AG09309 (cell line): ENCODE data around the gene BCOR.
A peak's percentile ranks its signal among the peaks of the same experiment; 100 is the strongest.

Experiments
- DNase-seq: peaks from one replicate; pipeline ENCODE4 v3.0.0-alpha.2; 2010; ENCODE audit warnings: low read depth
- H3K4me3 ChIP-seq: 2 replicates; pipeline ENCODE4 v1.5.1; 2011; ENCODE audit warnings: mild to moderate bottlenecking, low read depth, low read length, moderate library complexity; ENCODE audit not compliant: control insufficient read depth
- TF ChIP-seq, protein P1 (sequence below): IDR thresholded peaks from 2 replicates; pipeline ENCODE4 v1.5.1; 2011; ENCODE audit warnings: mild to moderate bottlenecking, low read depth, low read length, inconsistent platforms; ENCODE audit not compliant: insufficient read depth, control insufficient read depth; ENCODE audit errors: missing control alignments

BCOR gene

DNA sequence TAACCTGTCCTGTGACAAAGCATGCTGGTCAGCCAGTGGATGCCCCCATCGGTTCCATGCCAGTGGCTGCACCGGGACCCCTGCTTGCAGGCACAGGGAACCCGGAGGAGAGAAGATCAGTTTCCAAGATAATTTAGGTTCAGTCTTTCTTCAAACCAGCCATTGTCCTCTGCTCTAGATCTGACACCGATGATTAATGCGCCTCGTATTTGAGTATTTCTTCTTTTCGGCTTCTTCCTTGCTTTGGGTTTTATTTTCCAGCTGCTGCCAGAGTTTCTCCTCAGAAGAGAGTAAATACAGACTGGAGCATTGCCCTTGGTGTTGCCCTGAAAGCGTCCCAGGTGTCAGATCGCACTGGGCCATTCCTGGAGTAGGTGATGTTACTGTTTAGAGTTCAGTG lies 19.2 kb upstream of the BCOR start:
- TF ChIP-seq, protein P1, sequence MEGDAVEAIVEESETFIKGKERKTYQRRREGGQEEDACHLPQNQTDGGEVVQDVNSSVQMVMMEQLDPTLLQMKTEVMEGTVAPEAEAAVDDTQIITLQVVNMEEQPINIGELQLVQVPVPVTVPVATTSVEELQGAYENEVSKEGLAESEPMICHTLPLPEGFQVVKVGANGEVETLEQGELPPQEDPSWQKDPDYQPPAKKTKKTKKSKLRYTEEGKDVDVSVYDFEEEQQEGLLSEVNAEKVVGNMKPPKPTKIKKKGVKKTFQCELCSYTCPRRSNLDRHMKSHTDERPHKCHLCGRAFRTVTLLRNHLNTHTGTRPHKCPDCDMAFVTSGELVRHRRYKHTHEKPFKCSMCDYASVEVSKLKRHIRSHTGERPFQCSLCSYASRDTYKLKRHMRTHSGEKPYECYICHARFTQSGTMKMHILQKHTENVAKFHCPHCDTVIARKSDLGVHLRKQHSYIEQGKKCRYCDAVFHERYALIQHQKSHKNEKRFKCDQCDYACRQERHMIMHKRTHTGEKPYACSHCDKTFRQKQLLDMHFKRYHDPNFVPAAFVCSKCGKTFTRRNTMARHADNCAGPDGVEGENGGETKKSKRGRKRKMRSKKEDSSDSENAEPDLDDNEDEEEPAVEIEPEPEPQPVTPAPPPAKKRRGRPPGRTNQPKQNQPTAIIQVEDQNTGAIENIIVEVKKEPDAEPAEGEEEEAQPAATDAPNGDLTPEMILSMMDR = no peak
- H3K4me3 ChIP-seq = no peak overlapping the region
- no peak for DNase-seq

DNA sequence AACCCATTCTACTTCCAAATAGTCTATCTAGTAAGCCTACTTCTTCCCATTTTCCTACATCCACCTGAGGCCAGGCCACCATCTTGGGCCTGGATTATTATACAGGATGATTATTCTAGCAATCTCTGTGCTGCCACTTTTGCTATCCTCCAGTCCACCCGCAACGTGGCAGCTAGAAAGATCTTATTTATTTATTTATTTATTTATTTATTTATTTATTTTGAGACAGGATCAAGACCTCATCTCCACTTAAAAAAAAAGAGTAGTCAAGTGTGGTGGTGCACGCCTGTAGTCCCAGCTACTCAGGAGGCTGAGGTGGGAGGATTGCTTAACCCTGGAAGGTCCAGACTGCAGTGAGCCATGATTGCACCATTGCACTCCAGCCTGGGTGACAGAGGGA lies 15.2 kb upstream of the BCOR start:
- DNase-seq = no peak
- H3K4me3 ChIP-seq = no peak overlapping the region
- TF ChIP-seq, protein P1 = no peak

DNA sequence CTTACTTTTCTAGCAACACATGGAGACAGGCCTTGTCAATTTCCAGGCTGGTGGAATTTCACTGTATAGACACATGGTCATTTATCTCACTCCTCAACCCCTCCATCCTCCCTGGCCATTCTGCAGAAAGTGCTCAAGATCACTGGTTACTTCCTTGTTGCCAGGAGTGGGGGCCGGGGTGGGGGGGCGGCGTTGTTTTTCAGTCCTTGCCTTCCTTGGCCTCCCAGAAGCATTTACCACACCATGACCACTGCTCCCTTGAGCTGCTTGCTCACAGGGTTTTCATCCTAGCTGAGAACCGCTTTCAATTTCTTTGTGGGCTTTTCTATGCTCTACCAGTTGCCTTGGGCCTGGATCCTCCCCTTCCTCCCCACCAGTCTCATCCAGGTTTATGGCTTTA lies 14.1 kb upstream of the BCOR start:
- no peak for DNase-seq
- H3K4me3 ChIP-seq = no peak overlapping the region
- TF ChIP-seq, protein P1 = no peak

DNA sequence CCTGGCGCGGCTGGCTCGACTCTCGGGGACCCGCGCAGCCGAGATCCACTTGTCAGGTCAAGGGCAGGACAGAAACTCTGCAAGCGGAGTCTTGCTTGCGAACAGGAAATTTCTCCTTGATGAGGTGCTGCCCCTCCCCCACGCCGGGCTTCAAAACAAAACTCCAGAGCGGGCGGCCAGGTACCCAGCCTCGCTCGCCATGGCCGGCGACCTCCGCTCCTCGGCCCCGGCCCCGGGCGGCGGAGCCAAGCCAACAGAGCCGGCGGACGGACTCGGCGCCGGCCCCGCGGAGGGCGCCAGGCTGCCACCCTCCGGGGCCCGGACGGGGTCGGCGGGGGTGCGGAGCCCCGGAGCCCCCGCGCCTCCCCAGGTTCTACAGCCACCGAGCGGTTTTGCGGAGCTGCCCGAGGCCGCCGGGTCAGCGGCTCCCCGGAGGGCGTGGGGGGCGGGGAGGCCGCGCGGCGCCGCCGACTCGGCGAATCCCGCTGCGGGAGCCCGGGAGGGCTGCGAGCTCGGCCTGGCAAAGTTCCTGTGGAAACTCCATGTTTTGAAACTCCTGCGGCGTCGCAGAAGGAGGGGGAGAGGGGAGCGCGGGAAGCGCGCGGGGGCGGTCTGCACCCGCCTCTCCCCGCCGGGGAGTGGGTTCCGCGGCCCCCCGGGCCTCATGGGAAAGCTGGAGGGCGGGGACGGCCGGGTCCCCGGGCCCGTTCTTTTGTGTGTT lies 11.7 kb upstream of the BCOR start:
- H3K4me3 ChIP-seq = peak overlapping the region; percentile 36
- TF ChIP-seq, protein P1 = no peak
- no peak for DNase-seq

DNA sequence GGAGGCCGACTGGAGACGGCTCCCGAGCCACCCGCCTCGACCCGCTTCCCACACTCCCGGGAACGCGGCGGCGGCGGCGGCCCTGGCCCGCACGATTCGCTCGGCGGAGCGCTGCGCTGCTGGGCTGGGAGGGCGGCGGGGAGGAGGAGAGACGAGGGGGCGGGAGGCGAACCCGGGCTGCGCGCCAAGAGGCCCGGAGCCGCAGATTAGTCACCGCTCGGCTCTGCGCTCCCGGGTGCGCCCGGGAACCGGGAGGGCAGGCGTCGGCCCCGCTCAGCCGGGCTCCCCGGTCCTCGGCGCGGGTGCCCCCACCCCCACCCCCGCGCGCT lies 11.2 kb upstream of the BCOR start:
- no peak for DNase-seq
- peak overlapping the region; percentile 36 for H3K4me3 ChIP-seq
- TF ChIP-seq, protein P1 = no peak

DNA sequence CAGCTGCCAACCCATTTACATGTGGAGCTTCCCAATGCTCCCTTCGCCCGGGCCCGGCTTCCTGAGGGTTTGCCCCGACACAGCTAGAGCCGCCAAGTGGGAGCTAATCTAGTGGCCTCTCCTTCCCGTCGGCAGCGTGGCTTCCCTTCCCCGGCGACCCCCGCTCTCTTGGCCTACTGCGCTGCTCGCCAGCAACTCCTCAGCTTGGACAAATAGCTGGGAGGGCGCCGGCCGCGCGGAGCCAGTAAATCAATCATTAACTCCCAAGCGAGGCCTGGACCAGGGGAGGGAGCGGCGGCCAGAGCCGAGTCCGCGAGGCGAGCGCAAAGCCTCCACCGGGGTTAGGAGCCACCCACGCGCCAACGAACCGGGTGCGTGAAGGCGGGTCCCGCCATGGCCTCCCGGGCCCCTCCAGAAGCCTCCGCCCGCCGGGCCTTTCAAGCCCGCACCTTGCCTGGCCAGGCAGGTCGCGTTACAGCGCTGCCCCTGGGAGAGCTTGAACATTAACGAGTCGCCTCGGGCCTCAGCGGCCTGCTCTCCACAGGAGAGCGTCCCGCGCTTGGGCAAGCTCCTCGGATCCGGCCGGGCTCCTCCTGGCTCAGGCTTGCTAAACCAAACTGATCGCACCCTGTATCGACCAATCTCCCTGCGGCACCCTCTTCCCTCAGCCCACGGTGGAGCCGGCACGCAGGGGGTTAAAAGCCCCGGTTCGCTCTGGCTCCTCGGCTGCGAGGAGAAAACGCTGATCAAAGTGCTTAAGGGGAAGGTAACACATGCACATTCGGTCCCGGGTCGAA lies 10.6 kb upstream of the BCOR start:
- DNase-seq = no peak
- TF ChIP-seq, protein P1 = no peak
- peak overlapping the region; percentile 34 for H3K4me3 ChIP-seq
